GM18526 (cell line): Measurements from ENCODE around the gene ENO3.

ENCODE experiments used
- POLR2A ChIP-seq: IDR thresholded peaks from 3 replicates; pipeline ENCODE4 v1.6.1; 2011; ENCODE audit not compliant: insufficient read length; ENCODE audit errors: extremely low read depth

The ENO3 gene

GRCh38 chr17:4999430-5000093, 48.6 kb downstream of the ENO3 start:
- TF ChIP-seq POLR2A, result no peak

- no peak for TF ChIP-seq POLR2A
These were observed 49.3 kb downstream of the ENO3 start for GRCh38 chr17:5000237-5000639.

- TF ChIP-seq POLR2A, result no peak
These were observed 51.3 kb downstream of the ENO3 start for GRCh38 chr17:5002121-5002788.

GRCh38 chr17:5003214-5003867, 52.4 kb downstream of the ENO3 start:
- no peak for TF ChIP-seq POLR2A
